Fibroblast of gingiva (primary cell): Measurements from ENCODE around the gene CD14.
"Not testable (repeated sequence)": the region's sequence is repeated elsewhere in the genome, so short reads cannot be mapped to it uniquely, and the experiment has no call there.

Experiments
- DNase-seq: peaks from one replicate; pipeline ENCODE4 v3.0.0-alpha.2; 2011; ENCODE audit warnings: low read depth

Gene CD14

DNA sequence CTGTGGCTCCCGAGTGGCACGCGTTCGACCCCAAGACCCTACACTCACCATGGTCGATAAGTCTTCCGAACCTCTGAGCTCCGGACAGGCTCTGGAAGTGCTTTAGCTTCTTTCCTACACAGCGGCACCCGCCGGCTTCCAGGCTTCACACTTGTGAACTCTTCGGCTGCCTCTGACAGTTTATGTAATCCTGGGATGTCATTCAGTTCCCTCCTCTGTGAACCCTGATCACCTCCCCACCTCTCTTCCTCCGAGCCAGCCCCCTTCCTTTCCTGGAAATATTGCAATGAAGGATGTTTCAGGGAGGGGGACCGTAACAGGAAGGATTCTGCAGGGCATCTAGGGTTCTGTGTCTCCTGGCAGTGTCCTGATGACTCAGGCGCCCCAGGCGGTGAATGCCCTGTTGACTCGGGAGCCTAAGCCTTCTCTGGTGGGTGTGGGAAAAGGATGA lies at the start of gene CD14:
CD14 (minus strand) TSS at position 155 of the 451 bp plus-strand sequence; CDS start at position 51, 104 bp downstream.
- peak; percentile 31 for DNase-seq

DNA sequence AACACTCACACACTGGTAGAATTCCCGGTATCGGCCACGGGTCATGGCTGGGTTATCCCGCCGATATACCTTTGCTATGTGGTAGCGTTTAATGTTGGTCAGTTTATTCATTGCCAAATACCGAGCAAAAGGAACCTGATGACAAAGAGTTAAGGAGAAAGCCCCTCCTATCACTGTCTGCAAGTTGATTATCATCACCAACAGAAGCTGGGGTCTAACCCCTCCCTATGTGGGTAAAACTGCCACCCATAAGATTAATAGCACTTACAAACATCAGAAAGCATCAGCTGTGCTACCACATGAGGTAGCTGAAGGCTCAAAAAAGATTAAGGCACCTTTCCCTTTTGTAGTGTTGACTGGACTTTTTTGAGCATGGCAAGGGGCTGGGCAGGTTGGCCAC lies 46.0 kb upstream of the CD14 start:
- DNase-seq, result no peak

DNA sequence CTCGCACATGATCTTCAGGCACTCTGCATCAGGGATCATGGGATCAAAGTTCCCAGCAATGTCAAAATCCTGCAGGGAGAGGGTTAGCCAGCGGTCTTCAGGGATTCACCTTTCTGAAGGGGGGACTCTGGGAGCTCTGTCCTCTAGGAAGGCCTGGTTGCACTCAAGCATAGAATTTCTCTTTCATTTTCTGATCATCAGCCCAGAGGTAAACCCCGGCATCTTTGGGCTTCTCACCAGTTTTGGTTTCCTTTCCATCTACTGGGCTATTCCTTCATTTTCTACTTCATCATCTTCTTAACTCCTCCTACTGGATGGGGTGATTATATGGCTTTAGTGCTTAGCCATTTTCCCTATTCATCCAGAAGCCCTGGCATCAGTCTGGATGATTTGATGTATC lies 45.0 kb upstream of the CD14 start:
- no peak for DNase-seq

DNA sequence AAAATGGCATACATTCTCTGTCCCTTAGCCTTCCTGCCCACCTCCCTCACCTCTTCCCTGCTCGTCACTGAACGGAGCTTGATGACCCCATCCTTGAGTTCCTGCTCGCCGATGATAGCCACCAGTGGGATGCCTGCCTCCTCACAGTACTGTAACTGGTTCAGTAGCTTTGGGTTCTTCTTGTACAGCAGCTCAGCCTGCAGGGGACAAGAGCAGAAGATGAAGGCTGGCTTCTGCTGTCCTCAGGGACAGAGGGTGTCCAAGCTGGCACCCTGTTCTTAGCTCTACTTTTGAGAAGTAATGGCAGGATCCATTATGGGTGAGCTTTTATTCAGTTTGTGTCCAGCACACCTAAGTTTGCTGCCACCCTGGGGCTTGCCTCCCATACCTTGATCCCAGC lies 41.7 kb upstream of the CD14 start:
- no peak for DNase-seq

DNA sequence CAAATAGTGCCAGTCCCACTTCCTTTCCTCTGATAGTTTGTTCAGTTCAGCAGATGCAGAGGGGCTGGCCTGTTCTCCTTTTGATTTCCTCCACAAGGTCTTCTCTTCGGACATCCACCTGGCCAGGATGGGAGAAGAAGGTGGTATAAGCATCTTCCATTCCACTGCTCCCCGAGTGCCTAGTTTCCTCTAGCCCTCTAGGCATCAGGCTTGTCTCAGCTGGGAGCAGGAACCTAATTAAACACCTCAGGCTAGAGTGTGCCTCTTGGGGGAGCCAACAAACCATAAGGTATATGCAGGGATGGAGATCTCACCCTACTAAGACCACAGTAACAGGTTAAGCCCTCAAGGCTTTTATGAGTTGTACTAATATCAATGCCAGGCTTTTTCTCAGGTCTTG lies 41.2 kb upstream of the CD14 start:
- no peak for DNase-seq

DNA sequence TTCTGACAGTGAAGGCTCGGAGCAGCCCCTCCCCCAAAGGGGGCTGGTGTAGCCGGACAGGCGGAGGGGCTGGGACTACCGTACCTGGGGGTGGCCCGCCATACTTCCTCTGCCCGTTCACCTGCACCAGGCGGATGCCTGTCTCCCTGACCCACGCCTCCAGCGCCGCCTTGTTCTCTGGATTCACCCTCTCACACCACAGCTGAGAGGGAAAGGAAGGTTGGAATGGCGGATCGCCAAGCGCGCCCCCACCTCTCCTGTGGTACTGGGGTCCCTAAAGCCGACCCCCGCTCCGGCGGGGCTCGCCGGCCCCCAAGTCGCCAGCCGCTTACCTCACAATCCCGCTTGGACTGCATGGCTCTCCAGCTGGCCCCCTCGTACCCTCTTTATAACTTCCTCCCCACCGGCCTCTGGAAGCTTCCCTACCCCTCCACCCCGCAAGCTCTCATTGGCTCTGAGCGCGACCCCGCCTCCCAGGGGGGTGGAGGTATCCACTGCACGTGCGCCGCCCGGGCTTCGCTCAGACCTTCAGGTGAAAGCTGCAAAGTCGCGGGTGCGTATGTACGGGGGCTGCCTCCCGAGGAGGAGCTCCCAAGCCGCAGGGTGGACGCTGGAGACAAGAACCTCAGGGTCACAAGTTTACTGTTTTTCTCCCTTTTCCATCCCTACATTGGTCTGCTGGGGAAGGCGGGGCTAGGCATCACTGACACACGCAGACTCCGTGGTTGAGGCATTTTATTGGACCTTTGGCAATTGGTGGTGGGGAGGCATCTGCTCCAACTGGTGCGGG lies 40.4 kb upstream of the CD14 start, which contains the start of gene DND1:
DND1 (minus strand) TSS at position 390 of the 790 bp plus-strand sequence; CDS start at position 356, 34 bp downstream.
- DNase-seq, result no peak

DNA sequence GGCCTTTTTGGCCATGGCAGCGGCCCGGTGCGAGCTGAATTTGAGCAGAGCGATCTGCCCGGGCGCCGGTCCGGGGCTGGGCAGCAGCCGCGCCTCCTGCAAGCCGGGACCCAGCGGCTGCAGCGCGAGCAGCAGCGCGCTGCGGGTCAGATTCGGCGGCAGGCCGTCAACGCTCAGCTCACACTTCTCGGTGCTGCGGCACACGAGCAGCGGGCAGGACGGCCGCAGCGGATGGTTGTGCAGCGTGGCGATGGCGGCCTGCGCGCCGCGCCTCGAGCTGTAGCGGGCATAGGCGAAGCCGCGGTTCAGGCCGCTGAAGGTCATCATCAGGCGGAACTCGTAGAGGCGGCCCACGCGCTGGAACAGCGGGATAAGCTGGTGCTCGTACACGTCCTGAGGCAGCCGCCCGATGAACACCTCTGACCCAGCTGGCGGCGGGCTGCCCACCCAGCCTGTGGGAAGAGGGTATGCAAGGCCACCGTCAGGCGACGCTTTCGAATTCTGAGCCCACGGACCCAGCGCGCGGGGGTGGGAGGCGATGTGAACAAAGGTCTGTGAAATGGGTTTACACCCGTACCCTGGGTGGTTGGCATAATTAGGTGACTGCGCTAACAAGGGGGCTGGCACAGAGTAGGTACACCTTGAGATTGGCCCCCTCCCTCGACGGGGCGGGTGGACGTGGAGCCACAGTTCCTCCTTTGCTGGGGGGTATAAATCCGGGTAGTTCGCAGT lies 39.6 kb upstream of the CD14 start:
- DNase-seq, result peak; percentile 16

DNA sequence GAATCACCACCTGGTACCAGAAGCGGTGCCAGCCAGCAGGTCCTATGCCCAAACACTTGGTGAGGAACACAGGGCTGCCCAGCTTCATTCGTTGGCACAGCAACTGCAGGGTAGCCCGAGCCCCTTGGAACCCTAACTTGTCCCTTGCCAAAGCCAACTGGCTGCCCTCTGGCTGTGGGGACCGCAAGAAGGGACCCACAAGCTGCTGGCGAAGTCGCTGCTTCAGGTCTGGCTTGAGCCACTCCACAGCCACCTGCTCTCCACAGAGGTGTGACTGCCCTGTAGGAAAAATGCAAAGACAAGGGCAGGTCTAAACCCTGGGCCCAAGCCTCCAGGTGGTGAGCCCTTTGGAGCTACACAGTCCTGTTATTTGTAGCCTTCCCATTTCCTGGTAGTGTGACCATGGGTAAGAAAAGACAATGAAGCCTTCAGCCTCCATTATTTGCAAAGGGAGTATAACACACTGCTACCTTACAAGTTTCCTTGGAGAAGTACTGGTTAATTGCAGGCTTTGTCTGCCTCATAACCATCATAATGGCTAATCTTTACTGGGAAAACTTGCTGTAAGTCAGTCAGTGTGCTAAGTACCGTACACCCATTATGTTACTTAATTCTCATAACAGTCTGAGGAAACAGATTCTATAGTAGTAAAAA lies 38.6 kb upstream of the CD14 start:
- DNase-seq, result no peak

DNA sequence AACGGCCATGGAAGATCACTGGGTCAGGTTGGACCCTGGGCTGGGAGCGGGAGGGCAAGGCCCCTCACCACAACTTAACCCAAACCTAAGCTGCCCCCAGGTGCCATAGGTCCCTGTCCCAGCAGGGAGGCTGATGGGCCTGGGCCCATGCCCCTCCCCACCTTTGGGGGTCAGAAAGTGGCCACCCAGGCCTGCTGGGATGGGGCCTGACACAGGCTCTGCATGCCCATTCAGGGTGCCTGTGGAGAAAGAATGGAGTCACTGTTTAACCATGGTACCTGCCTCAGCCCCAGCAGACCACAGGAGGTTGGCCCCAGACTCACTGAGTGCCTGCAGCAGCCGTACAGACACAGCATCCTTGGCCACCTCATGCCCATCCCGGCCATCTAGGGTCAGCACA lies 38.1 kb upstream of the CD14 start:
- DNase-seq, result not testable (repeated sequence)

DNA sequence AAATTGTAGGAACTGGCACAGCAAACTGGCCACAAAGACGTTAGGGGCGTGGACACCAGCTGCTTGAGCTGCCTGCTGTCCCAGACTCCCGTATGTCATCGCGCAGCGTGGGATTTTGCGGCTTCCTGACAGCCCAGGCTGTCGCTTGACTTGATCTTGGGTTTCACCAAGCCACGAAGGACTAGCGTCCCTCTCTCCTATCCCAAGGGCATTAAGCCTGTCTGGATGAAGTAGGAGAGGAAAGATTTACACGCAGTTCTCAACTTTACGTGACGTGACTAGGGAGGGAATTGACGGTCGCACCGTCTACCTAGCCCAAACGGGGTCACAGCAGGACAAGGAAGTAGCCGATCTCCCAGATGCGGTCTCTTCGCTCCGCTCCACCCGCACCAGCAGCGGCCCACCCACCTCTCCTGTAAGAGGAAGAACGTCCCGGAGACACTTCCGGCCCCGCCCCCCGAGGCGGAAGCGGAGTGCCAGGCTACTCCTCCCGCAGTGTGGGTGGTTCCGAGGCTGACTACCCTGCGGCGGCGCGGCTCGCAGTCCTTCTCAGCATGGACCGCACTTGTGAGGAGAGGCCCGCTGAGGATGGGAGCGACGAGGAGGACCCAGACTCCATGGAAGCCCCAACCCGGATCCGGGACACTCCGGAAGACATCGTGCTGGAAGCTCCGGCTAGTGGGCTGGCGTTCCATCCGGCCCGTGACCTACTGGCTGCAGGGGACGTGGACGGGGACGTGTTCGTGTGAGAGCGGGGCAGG lies 31.6 kb upstream of the CD14 start, which contains the start of gene WDR55:
WDR55 (plus strand) TSS at position 546 of the 761 bp plus-strand sequence; CDS start at position 555, 9 bp downstream.
- peak; percentile 90 for DNase-seq

DNA sequence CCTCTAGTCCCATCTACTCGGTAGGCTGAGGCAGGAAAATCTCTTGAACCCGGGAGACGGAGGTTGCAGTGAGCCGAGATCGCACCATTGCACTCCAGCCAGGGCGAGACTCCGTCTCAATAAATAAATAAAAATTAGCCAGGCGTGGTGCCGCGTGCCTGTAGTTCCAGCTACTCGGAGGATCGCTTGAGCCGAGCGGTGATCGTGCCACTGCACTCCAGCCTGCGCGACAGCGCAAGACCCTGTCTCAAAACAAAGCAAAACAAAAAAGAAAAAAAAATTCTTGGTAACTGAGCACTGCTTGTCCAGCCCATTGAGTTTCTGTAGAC lies 31.0 kb upstream of the CD14 start:
- DNase-seq, result no peak

DNA sequence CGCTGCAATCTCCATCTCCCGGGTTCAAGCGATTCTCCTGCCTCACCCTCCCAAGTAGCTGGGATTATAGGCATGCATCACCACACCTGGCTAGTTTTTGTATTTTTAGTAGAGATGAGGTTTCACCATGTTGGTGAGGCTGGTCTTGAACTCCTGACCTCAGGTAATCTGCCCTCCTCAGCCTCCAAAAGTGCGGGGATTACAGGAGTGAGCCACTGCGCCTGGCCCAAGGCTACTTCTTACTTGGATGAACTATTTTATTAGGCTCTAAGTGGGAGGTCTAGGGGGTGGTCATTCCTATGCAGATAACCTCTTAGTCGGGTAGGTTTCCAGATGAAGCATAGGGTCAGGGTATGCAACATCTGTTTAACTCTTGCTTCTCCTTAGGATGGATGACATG lies 27.4 kb upstream of the CD14 start:
- not testable (repeated sequence) for DNase-seq

DNA sequence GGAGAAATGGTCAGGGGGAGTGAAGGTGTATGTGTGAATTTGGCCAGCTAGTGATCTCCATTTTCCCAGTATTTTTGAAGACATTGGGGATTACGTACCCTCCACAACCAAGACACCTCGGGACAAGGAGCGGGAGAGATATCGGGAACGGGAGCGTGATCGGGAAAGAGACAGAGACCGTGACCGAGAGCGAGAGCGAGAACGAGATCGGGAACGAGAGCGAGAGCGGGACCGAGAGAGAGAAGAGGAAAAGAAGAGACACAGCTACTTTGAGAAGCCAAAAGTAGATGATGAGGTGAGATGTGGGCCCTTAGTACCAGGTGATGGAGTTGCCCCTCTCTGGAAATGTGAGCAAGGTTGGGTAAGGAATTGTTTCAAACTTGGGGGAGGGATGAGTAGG lies 25.9 kb upstream of the CD14 start:
- no peak for DNase-seq

DNA sequence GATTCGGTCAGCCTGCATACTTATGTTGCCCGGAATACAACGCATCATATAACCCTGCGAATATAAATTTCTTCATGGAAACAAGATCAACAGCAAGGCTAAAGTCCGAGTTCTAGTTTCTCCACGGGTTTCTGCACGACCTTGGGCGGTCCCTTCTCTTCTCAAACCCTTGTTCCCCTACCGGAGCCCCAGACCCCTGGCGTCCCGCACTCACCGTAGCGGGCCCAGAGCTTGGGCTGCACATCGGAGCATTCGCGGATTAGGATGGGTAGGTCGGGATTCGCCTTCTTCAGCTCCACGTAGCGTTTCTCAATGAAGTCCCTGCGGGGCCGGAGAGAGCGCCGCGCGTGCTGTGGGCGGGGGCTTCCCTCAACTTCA lies 14.1 kb upstream of the CD14 start:
- no peak for DNase-seq

DNA sequence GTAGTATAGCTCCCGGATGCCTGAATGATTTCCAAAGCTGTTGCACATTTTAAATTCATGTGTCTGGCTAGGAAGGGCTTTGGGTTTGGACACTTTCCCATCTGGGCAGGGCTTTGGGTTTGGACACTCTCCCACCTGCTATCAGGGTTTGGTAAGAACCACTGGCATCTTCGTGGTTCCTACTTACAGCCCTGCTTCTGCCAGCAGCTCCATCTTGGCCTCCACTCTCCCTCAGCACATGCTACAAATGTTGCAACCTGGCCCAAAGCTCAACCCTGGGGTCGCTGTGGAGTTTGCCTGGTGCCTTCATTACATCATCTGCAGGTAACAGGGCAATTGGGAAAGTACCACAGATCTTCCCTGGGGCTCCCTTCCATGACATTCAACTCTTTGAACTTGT lies 9.7 kb upstream of the CD14 start:
- peak; percentile 87 for DNase-seq

DNA sequence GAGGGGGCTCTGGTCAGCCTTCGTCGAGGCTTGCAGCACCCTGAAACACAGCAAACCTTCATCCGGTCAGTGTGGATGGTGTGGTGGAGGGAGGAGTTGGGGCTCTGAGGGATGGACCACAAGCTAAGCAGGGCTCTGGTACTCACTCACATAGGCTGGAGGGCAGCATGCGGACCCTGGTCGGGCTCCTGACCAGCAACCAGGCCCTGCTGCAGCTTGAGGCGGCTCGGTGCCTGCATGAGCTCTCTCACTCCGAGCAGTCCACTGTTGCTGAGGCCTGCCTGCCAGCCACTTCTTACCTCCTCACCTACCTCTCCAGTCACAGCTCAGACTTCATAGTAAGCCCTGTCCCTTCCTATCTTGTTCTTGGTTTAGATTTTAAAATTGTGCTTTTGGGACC lies 8.7 kb upstream of the CD14 start:
- no peak for DNase-seq

DNA sequence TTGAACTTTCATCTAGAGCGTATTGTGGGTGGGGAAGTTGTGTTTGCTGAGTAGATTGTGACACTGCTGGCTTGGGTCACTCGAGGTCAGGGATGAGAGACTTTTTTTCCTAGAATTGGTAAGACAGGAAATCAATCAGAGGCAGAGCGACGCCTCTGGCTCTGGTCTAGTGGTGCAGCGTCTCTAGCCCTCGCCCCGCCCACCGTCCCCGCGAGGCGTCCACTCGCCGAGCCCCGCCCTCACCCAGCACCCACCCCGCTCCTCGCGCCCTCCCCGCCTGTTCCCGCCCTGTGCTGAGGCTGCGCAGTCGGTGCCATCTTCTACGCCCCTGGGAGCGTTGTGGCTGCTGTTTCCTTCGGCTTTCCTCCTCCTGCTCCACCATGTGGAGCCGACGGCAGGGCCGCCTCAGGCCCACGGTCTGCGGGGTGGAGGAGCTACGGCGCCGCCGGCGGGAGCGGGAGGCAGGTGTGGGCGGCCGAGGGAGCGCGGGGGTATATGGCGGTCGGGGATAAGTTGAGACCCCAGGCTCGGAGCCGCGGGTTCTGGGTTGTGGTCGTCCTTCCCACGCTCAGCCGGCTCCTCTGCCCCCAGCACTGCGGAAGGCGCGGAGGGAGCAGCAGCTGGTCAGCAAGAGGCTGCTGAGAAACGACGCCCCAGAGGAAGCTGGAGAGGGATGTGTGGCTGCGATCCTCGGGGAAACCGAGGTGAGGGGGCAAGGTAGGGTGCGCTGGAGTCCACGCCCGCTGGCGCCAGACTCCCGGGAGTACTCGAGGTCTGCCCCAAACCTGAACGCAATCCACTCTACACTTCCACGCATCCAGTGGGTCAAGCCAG lies 6.4 kb upstream of the CD14 start, which contains the start of gene TMCO6:
TMCO6 (plus strand) TSS at position 304 of the 834 bp plus-strand sequence; CDS start at position 381, 77 bp downstream.
- DNase-seq, result peak; percentile 97

DNA sequence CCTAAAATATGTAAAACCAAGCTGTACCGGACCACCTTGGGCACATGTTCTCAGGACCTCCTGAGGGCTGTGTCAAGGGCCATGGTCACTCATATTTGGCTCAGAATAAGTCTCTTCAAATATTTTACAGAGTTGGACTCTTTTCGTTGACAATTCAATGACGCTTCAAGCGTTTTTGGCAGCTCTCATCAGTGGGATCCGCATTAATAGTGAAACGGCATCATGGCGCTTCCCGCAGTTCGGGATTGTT lies 5.8 kb upstream of the CD14 start:
- DNase-seq, result not testable (repeated sequence)

DNA sequence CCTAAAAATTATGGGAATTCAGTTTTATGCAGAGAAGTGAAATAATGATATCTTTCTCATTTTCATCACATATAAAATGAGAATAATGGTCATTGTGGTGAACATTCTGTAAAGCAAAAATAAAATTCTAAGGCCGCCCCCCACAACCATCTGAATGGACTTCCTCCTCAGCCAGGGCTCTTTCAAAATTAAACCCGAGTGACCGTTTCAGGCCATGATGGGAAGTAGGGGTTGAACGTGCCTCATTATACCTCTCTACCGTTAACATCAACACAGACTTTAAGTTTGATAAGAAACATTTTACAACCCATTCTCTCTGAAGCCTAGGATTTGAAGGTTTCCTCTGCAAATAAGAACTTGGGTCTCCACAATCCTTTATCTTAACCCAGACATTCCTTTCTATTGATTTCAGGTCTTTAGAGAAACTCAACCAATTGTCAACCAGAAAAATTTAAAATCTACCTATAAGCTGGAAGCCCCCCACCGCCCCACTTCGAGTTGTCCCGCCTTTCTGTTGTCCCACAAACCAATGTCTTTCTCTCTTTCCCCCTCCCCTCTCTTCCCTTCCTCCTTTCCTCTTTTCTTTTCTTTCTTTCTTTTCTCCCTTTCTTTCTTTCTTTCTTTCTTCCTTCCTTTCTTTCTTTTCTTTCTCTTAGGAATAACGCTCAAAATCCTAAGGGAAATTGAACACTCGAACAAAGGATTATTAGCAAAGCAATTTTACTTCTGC lies 4.6 kb upstream of the CD14 start:
- DNase-seq, result no peak
